Loucy (cell line): ENCODE measurements around the gene ZFYVE27.

ENCODE experiments used
- H2AFZ ChIP-seq: fragments of 200-600 bp; sonication (generic); 2 replicates; pipeline ENCODE4 v1.6.0; 2016; ENCODE audit warnings: antibody characterized with exemption, mild to moderate bottlenecking, low read length, moderate library complexity
- H3F3A ChIP-seq: fragments of 200-600 bp; 2 replicates; pipeline ENCODE4 v1.6.0; 2016; ENCODE audit warnings: antibody characterized with exemption, low read depth, mild to moderate bottlenecking
- H3K27me3 ChIP-seq: fragments of 200-600 bp; sonication (generic); 2 replicates; pipeline ENCODE4 v1.6.1; 2014; ENCODE audit warnings: low read length, mild to moderate bottlenecking; ENCODE audit not compliant: insufficient read depth, poor library complexity, severe bottlenecking
- H3K36me3 ChIP-seq: fragments of 200-600 bp; sonication (generic); 2 replicates; pipeline ENCODE4 v1.6.1; 2016; ENCODE audit warnings: low read length; ENCODE audit not compliant: insufficient read depth
- H3K4me1 ChIP-seq: fragments of 200-600 bp; sonication (generic); 2 replicates; pipeline ENCODE4 v1.5.1; 2014; ENCODE audit warnings: low read length, mild to moderate bottlenecking; ENCODE audit not compliant: insufficient read depth, poor library complexity, severe bottlenecking
- H3K4me2 ChIP-seq: fragments of 200-600 bp; sonication (generic); 2 replicates; pipeline ENCODE4 v1.6.0; 2014; ENCODE audit warnings: antibody characterized with exemption, low read length, low read depth, mild to moderate bottlenecking; ENCODE audit not compliant: poor library complexity, severe bottlenecking
- H3K4me3 ChIP-seq: fragments of 200-600 bp; sonication (generic); 2 replicates; pipeline ENCODE4 v1.5.1; 2014; ENCODE audit warnings: low read length, mild to moderate bottlenecking, mixed read lengths; ENCODE audit not compliant: poor library complexity, severe bottlenecking
- H3K79me2 ChIP-seq: fragments of 200-600 bp; sonication (generic); 2 replicates; pipeline ENCODE4 v1.6.1; 2014; ENCODE audit warnings: low read length; ENCODE audit not compliant: insufficient read depth
- H3K9ac ChIP-seq: fragments of 200-600 bp; sonication (generic); 2 replicates; pipeline ENCODE4 v1.6.0; 2014; ENCODE audit warnings: mild to moderate bottlenecking, low read depth, low read length, moderate library complexity; ENCODE audit not compliant: poor library complexity, severe bottlenecking
- H3K9me2 ChIP-seq: fragments of 200-600 bp; sonication (generic); replicated peaks from 2 replicates; pipeline ENCODE4 v1.6.1; 2016; ENCODE audit warnings: low read depth, low read length, mixed read lengths
- H3K9me3 ChIP-seq: fragments of 200-600 bp; sonication (generic); 2 replicates; pipeline ENCODE4 v1.6.1; 2014; ENCODE audit warnings: mild to moderate bottlenecking, antibody characterized with exemption, low read length, low read depth; ENCODE audit not compliant: insufficient read depth
- H4K20me1 ChIP-seq: fragments of 200-600 bp; sonication (generic); 2 replicates; pipeline ENCODE4 v1.6.0; 2014; ENCODE audit warnings: antibody characterized with exemption, low read length, mild to moderate bottlenecking; ENCODE audit not compliant: insufficient read depth, poor library complexity, severe bottlenecking
- EZH2phosphoT487 ChIP-seq: fragments of 200-600 bp; IDR thresholded peaks from 2 replicates; pipeline ENCODE4 v1.6.1; 2018; ENCODE audit warnings: antibody characterized with exemption, mild to moderate bottlenecking, moderate library complexity, borderline replicate concordance
- TF ChIP-seq, protein P1 (sequence below): fragments of 200-600 bp; sonication (generic); conservative IDR thresholded peaks from 2 replicates; pipeline ENCODE4 v1.5.1; 2014; ENCODE audit warnings: mild to moderate bottlenecking, antibody characterized with exemption, low read length

ZFYVE27 gene

DNA sequence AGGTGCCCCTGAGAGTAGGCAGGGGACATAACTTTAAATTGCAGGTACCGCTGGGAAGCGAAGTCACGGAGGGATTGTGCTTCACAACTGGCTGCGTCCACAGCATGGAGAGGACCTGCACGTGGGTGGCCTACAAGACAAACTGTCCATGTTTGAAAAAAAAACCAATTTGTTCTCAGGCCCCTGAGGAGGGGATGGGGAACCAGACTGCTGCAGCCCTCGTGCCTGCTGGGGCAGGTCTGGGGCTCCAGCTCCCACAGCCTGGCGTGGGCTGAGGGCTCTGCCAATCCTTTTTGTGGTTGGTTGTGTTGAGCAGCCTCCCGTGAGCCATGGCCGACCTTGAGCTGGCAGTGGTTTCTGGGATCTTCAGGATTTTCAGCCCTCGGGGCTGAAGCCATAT lies 25.1 kb downstream of the ZFYVE27 start:
- H3K9ac ChIP-seq, result no peak overlapping the region
- peaks cover 41% of the 10 kb centered on the region; the same call in 1 of the 2 replicates for H3K36me3 ChIP-seq
- no peaks in the 10 kb centered on the region for H4K20me1 ChIP-seq
- no peaks in the 10 kb centered on the region for H3K27me3 ChIP-seq
- no peak overlapping the region for H3K4me3 ChIP-seq
- no peaks in the 10 kb centered on the region for H3K4me1 ChIP-seq
- H3K9me3 ChIP-seq, result no peaks in the 10 kb centered on the region
- TF ChIP-seq, protein P1, sequence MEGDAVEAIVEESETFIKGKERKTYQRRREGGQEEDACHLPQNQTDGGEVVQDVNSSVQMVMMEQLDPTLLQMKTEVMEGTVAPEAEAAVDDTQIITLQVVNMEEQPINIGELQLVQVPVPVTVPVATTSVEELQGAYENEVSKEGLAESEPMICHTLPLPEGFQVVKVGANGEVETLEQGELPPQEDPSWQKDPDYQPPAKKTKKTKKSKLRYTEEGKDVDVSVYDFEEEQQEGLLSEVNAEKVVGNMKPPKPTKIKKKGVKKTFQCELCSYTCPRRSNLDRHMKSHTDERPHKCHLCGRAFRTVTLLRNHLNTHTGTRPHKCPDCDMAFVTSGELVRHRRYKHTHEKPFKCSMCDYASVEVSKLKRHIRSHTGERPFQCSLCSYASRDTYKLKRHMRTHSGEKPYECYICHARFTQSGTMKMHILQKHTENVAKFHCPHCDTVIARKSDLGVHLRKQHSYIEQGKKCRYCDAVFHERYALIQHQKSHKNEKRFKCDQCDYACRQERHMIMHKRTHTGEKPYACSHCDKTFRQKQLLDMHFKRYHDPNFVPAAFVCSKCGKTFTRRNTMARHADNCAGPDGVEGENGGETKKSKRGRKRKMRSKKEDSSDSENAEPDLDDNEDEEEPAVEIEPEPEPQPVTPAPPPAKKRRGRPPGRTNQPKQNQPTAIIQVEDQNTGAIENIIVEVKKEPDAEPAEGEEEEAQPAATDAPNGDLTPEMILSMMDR, result no peak
- no peak for TF ChIP-seq EZH2phosphoT487
- no peaks in the 10 kb centered on the region for H3K9me2 ChIP-seq
- no peaks in the 10 kb centered on the region for H3K79me2 ChIP-seq
- no peak overlapping the region for H3K4me2 ChIP-seq
- H2AFZ ChIP-seq, result no peak overlapping the region
- H3F3A ChIP-seq, result no peaks in the 10 kb centered on the region

DNA sequence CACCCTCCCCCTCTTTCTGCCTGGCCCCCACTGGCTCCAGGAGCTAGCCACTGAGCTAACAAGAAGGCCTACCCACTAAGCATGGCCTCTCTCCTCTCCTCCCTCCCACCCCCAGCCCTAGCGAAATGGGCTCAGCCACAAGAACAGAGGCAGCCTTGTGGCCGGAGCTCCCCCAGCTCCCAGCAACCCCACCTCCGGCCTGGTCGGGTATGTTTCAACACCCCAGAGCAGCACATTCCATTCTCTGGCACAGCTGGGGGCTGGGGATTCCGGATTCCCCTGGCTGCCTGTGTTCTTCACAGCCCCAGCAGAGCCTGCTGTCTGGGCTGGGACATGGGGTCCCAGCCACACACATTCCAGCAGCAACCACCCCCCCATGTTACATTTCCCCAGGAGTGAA lies 25.9 kb downstream of the ZFYVE27 start:
- Histone ChIP-seq H3K9me2 (no peaks in the 10 kb centered on the region), H3K4me3 (no peak overlapping the region), H3F3A (no peaks in the 10 kb centered on the region), H3K4me2 (no peak overlapping the region), H3K4me1 (peaks cover under 1% of the 10 kb centered on the region), H3K9me3 (no peaks in the 10 kb centered on the region), H3K9ac (no peak overlapping the region), H3K27me3 (no peaks in the 10 kb centered on the region), H4K20me1 (no peaks in the 10 kb centered on the region), H2AFZ (no peak overlapping the region), H3K36me3 (peaks cover 34% of the 10 kb centered on the region; the same call in 1 of the 2 replicates), H3K79me2 (no peaks in the 10 kb centered on the region)
- TF ChIP-seq, protein P1, result no peak
- TF ChIP-seq EZH2phosphoT487, result no peak

DNA sequence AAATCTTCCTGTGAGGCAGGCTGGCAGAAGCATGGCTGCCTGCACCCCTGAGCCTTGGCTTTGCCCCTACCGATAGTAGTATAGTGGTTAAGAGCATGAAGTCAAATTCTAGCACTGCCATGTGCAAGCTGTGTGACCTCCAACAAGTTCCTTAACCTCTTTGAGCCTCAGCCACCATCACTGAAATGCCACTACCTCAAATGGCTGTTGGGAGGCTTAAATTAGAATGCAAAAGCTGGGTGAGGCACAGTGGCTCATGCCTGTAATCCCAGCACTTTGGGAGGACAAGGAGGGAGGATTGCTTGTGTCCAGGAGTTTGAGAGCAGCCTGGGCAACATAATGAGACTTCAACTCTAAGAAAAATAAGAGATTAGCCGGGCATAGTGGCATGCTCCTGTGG lies 26.5 kb downstream of the ZFYVE27 start:
- H2AFZ ChIP-seq, result no peak overlapping the region
- H3K9me2 ChIP-seq, result no peaks in the 10 kb centered on the region
- H3F3A ChIP-seq, result no peaks in the 10 kb centered on the region
- peaks cover 6% of the 10 kb centered on the region for H3K4me1 ChIP-seq
- H4K20me1 ChIP-seq, result no peaks in the 10 kb centered on the region
- H3K36me3 ChIP-seq, result peaks cover 34% of the 10 kb centered on the region; the same call in 1 of the 2 replicates
- no peaks in the 10 kb centered on the region for H3K79me2 ChIP-seq
- H3K27me3 ChIP-seq, result no peaks in the 10 kb centered on the region
- no peak overlapping the region for H3K4me3 ChIP-seq
- no peak overlapping the region for H3K4me2 ChIP-seq
- H3K9me3 ChIP-seq, result no peaks in the 10 kb centered on the region
- TF ChIP-seq, protein P1, result no peak
- TF ChIP-seq EZH2phosphoT487, result no peak
- H3K9ac ChIP-seq, result no peak overlapping the region
